Trophoblast cell (in vitro differentiated cells and primary cell): ENCODE data around the gene PDE4D.

Experiments used
- DNase-seq, 2 donors: peaks; one replicate each; pipeline ENCODE4 v3.0.0-alpha.2; 2016
- H2AFZ ChIP-seq: 2 replicates; pipeline ENCODE4 v1.6.1; 2013; ENCODE audit warnings: low read length, moderate library complexity, mild to moderate bottlenecking; ENCODE audit not compliant: insufficient read depth, poor library complexity
- H2AK5ac ChIP-seq: 2 replicates; pipeline ENCODE4 v1.6.1; 2013; ENCODE audit warnings: mild to moderate bottlenecking, low read length
- H2BK120ac ChIP-seq: 2 replicates; pipeline ENCODE4 v1.6.1; 2013; ENCODE audit warnings: low read length, mild to moderate bottlenecking, moderate library complexity; ENCODE audit not compliant: insufficient read depth, poor library complexity
- H2BK12ac ChIP-seq: 2 replicates; pipeline ENCODE4 v1.6.1; 2013; ENCODE audit warnings: mild to moderate bottlenecking, low read length, moderate library complexity
- H2BK5ac ChIP-seq: 2 replicates; pipeline ENCODE4 v1.6.1; 2013; ENCODE audit warnings: low read length, low read depth, moderate library complexity, mild to moderate bottlenecking; ENCODE audit not compliant: poor library complexity
- H3K14ac ChIP-seq: 2 replicates; pipeline ENCODE4 v1.6.1; 2013; ENCODE audit warnings: mild to moderate bottlenecking, low read length
- H3K18ac ChIP-seq: 2 replicates; pipeline ENCODE4 v1.6.1; 2013; ENCODE audit warnings: mild to moderate bottlenecking, low read length
- H3K23ac ChIP-seq: 2 replicates; pipeline ENCODE4 v1.6.1; 2013; ENCODE audit warnings: low read length
- H3K27ac ChIP-seq: 2 replicates; pipeline ENCODE4 v1.5.1; 2013; ENCODE audit warnings: low read depth, mild to moderate bottlenecking, inconsistent platforms, low read length, moderate library complexity
- H3K27me3 ChIP-seq: 2 replicates; pipeline ENCODE4 v1.6.1; 2013; ENCODE audit warnings: inconsistent platforms, mild to moderate bottlenecking, low read length, moderate library complexity; ENCODE audit not compliant: insufficient read depth
- H3K36me3 ChIP-seq, 2 experiments: 1 replicate in 1 of 2; 2 replicates in 1 of 2; pipeline ENCODE4 v1.6.1; 2013; ENCODE audit warnings: low read length in 2 of 2, mild to moderate bottlenecking in 2 of 2, moderate library complexity in 1 of 2; ENCODE audit not compliant: insufficient read depth in 2 of 2, control insufficient read depth in 1 of 2
- H3K4ac ChIP-seq: 2 replicates; pipeline ENCODE4 v1.6.1; 2013; ENCODE audit warnings: low read depth, mild to moderate bottlenecking, low read length, moderate library complexity
- H3K4me1 ChIP-seq, 2 experiments: 1 replicate in 1 of 2; 2 replicates in 1 of 2; pipeline ENCODE4 v1.6.1; 2013; ENCODE audit warnings: low read length in 2 of 2, mild to moderate bottlenecking in 2 of 2, moderate library complexity in 1 of 2; ENCODE audit not compliant: insufficient read depth in 2 of 2, control insufficient read depth in 1 of 2
- H3K4me2 ChIP-seq: 2 replicates; pipeline ENCODE4 v1.6.1; 2013; ENCODE audit warnings: inconsistent platforms, mild to moderate bottlenecking, low read length, moderate library complexity
- H3K4me3 ChIP-seq: 2 replicates; pipeline ENCODE4 v1.5.1; 2013; ENCODE audit warnings: mild to moderate bottlenecking, low read depth, low read length, inconsistent platforms
- H3K79me1 ChIP-seq: one replicate; pipeline ENCODE4 v1.6.1; 2013; ENCODE audit warnings: low read length
- H3K79me2 ChIP-seq: 2 replicates; pipeline ENCODE4 v1.6.1; 2013; ENCODE audit warnings: low read length, mild to moderate bottlenecking; ENCODE audit not compliant: control insufficient read depth, insufficient read depth, poor library complexity
- H3K9ac ChIP-seq: 2 replicates; pipeline ENCODE4 v1.6.1; 2013; ENCODE audit warnings: mild to moderate bottlenecking, low read length
- H3K9me3 ChIP-seq: 2 replicates; pipeline ENCODE4 v1.6.1; 2013; ENCODE audit warnings: low read depth, mild to moderate bottlenecking, control low read depth, inconsistent platforms, low read length; ENCODE audit not compliant: insufficient read depth
- H4K12ac ChIP-seq: 2 replicates; pipeline ENCODE4 v1.6.1; 2013; ENCODE audit warnings: low read depth, mild to moderate bottlenecking, low read length, moderate library complexity
- H4K8ac ChIP-seq: 2 replicates; pipeline ENCODE4 v1.6.1; 2013; ENCODE audit warnings: low read depth, mild to moderate bottlenecking, low read length, moderate library complexity
- H4K91ac ChIP-seq: one replicate; pipeline ENCODE4 v1.6.1; 2013; ENCODE audit warnings: low read depth, mild to moderate bottlenecking, low read length, moderate library complexity
- WGBS: extraction: QIAGEN DNeasy Blood & Tissue Kit; methylation state at CpG from one replicate; pipeline ENCODE4 v1.1.7; 2013; ENCODE audit warnings: missing lambda C conversion rate; ENCODE audit not compliant: insufficient read length, insufficient coverage; ENCODE audit errors: extremely low coverage; 5-methylcytosine and 5-hydroxymethylcytosine counted together

PDE4D gene

GRCh38 chr5:58974083-58974482 lies 919.4 kb downstream of the PDE4D start:
- peak in 1 of 2 donors; percentile 1 for DNase-seq
- H3K18ac ChIP-seq, result no peak overlapping the region
- no peak overlapping the region for H2BK12ac ChIP-seq
- peaks cover 2% of the 10 kb centered on the region for H3K9me3 ChIP-seq
- no peak overlapping the region for H3K4me3 ChIP-seq
- WGBS, result no CpG with 5 or more reads among the region's 5 CpGs
- no peak overlapping the region for H2BK120ac ChIP-seq
- no peak overlapping the region for H4K12ac ChIP-seq
- no peak overlapping the region for H3K23ac ChIP-seq
- no peak overlapping the region for H3K4ac ChIP-seq
- no peaks in the 10 kb centered on the region for H3K79me2 ChIP-seq
- H4K8ac ChIP-seq, result no peak overlapping the region
- H2AFZ ChIP-seq, result no peak overlapping the region
- no peak overlapping the region for H3K4me2 ChIP-seq
- peaks cover 7 to 17% of the 10 kb centered on the region in 2 experiments for H3K36me3 ChIP-seq
- H4K91ac ChIP-seq, result no peak overlapping the region
- H3K27me3 ChIP-seq, result no peaks in the 10 kb centered on the region
- no peak overlapping the region for H3K14ac ChIP-seq
- H3K9ac ChIP-seq, result no peak overlapping the region
- H3K4me1 ChIP-seq, result no peaks in the 10 kb centered on the region
- no peak overlapping the region for H3K27ac ChIP-seq
- no peaks in the 10 kb centered on the region for H3K79me1 ChIP-seq
- H2AK5ac ChIP-seq, result no peak overlapping the region
- H2BK5ac ChIP-seq, result no peak overlapping the region

GRCh38 chr5:58972301-58972700 lies 921.2 kb downstream of the PDE4D start:
- WGBS, result no CpG with 5 or more reads among the region's 1 CpG
- no peak overlapping the region for H2AFZ ChIP-seq
- no peak overlapping the region for H3K27ac ChIP-seq

GRCh38 chr5:58970766-58971165 lies 922.8 kb downstream of the PDE4D start:
- H4K8ac ChIP-seq, result no peak overlapping the region
- no peak overlapping the region for H4K91ac ChIP-seq
- H3K9me3 ChIP-seq, result peaks cover 2% of the 10 kb centered on the region
- H3K4me2 ChIP-seq, result no peak overlapping the region
- WGBS, result no CpG with 5 or more reads among the region's 2 CpGs
- H4K12ac ChIP-seq, result no peak overlapping the region
- no peaks in the 10 kb centered on the region for H3K4me1 ChIP-seq
- H2BK12ac ChIP-seq, result no peak overlapping the region
- no peak overlapping the region for H3K4ac ChIP-seq
- no peak overlapping the region for H2AK5ac ChIP-seq
- no peak overlapping the region for H3K4me3 ChIP-seq
- H3K36me3 ChIP-seq, result peaks cover 6 to 10% of the 10 kb centered on the region in 2 experiments
- no peak overlapping the region for H3K18ac ChIP-seq
- H3K79me1 ChIP-seq, result no peaks in the 10 kb centered on the region
- H2BK120ac ChIP-seq, result no peak overlapping the region
- no peak overlapping the region for H3K9ac ChIP-seq
- H3K27ac ChIP-seq, result no peak overlapping the region
- no peak overlapping the region for H2AFZ ChIP-seq
- no peaks in the 10 kb centered on the region for H3K27me3 ChIP-seq
- H3K79me2 ChIP-seq, result no peaks in the 10 kb centered on the region
- H3K14ac ChIP-seq, result no peak overlapping the region
- H2BK5ac ChIP-seq, result no peak overlapping the region
- no peak overlapping the region for H3K23ac ChIP-seq
- DNase-seq, result no peak

More at GRCh38 chr5:58972301-58972700, 921.2 kb downstream of the PDE4D start:
- no peak overlapping the region for H3K18ac ChIP-seq
- no peaks in the 10 kb centered on the region for H3K79me2 ChIP-seq
- H3K27me3 ChIP-seq, result no peaks in the 10 kb centered on the region
- H3K14ac ChIP-seq, result no peak overlapping the region
- H2BK5ac ChIP-seq, result no peak overlapping the region
- no peak overlapping the region for H4K91ac ChIP-seq
- H2BK12ac ChIP-seq, result no peak overlapping the region
- H2BK120ac ChIP-seq, result no peak overlapping the region
- H3K9me3 ChIP-seq, result peaks cover 2% of the 10 kb centered on the region
- no peaks in the 10 kb centered on the region for H3K79me1 ChIP-seq
- H3K4me2 ChIP-seq, result no peak overlapping the region
- DNase-seq, result peak in 1 of 2 donors; percentile 1
- no peak overlapping the region for H3K4me3 ChIP-seq
- no peak overlapping the region for H3K9ac ChIP-seq
- H2AK5ac ChIP-seq, result no peak overlapping the region
- H4K12ac ChIP-seq, result no peak overlapping the region
- no peak overlapping the region for H4K8ac ChIP-seq
- H3K4ac ChIP-seq, result no peak overlapping the region
- H3K4me1 ChIP-seq, result no peaks in the 10 kb centered on the region
- H3K23ac ChIP-seq, result no peak overlapping the region
- peaks cover 6 to 12% of the 10 kb centered on the region in 2 experiments for H3K36me3 ChIP-seq

- WGBS, result no CpG with 5 or more reads among the region's 2 CpGs
- no peak overlapping the region for H3K14ac ChIP-seq
Measured at GRCh38 chr5:58969795-58970194, 923.7 kb downstream of the PDE4D start.

More at GRCh38 chr5:58969795-58970194, 923.7 kb downstream of the PDE4D start:
- Histone ChIP-seq H2AK5ac (no peak overlapping the region), H3K79me1 (no peaks in the 10 kb centered on the region), H4K8ac (no peak overlapping the region), H3K36me3 (peaks cover 2 to 6% of the 10 kb centered on the region in 2 experiments), H3K4me2 (no peak overlapping the region), H4K12ac (no peak overlapping the region), H4K91ac (no peak overlapping the region), H2BK12ac (no peak overlapping the region), H3K9ac (no peak overlapping the region), H3K79me2 (no peaks in the 10 kb centered on the region), H3K4ac (no peak overlapping the region), H3K9me3 (no peaks in the 10 kb centered on the region), H3K18ac (no peak overlapping the region), H3K23ac (no peak overlapping the region), H3K4me3 (no peak overlapping the region), H2AFZ (no peak overlapping the region), H2BK120ac (no peak overlapping the region), H3K27ac (no peak overlapping the region), H2BK5ac (no peak overlapping the region), H3K27me3 (no peaks in the 10 kb centered on the region), H3K4me1 (no peaks in the 10 kb centered on the region)
- DNase-seq, result no peak
